MM.1S (cell line): Measurements from ENCODE around the gene PVR.
"Not testable (repeated sequence)": the region's sequence is repeated elsewhere in the genome, so short reads cannot be mapped to it uniquely, and the experiment has no call there.

ENCODE experiments used
- DNase-seq: peaks from one replicate; pipeline ENCODE4 v3.0.0-alpha.2; 2015
- H2AFZ ChIP-seq: fragments of 300-600 bp; sonication (generic); 2 replicates; pipeline ENCODE4 v1.6.0; 2016; ENCODE audit warnings: antibody characterized with exemption, low read length
- H3F3A ChIP-seq: fragments of 300-600 bp; sonication (generic); 2 replicates; pipeline ENCODE4 v1.6.1; 2016; ENCODE audit warnings: mild to moderate bottlenecking, antibody characterized with exemption, low read length, moderate library complexity, mixed read lengths; ENCODE audit not compliant: insufficient read depth
- H3K27ac ChIP-seq: fragments of 300-600 bp; sonication (generic); 2 replicates; pipeline ENCODE4 v1.5.1; 2016; ENCODE audit warnings: mild to moderate bottlenecking, low read length
- H3K27me3 ChIP-seq: fragments of 300-600 bp; sonication (generic); replicated peaks from 2 replicates; pipeline ENCODE4 v1.6.0; 2016; ENCODE audit warnings: low read length; ENCODE audit not compliant: insufficient read depth
- H3K36me3 ChIP-seq: fragments of 300-600 bp; sonication (generic); replicated peaks from 2 replicates; pipeline ENCODE4 v1.6.1; 2016; ENCODE audit warnings: mild to moderate bottlenecking, low read length, mixed read lengths; ENCODE audit not compliant: insufficient read depth
- H3K4me1 ChIP-seq: fragments of 300-600 bp; sonication (generic); 2 replicates; pipeline ENCODE4 v1.6.1; 2016; ENCODE audit warnings: low read length, mixed read lengths
- H3K4me2 ChIP-seq: fragments of 300-600 bp; sonication (generic); 2 replicates; pipeline ENCODE4 v1.6.0; 2016; ENCODE audit warnings: low read depth, low read length
- H3K4me3 ChIP-seq: fragments of 300-600 bp; sonication (generic); 2 replicates; pipeline ENCODE4 v1.5.1; 2016; ENCODE audit warnings: low read length, mixed read lengths
- H3K79me2 ChIP-seq: fragments of 300-600 bp; sonication (generic); 2 replicates; pipeline ENCODE4 v1.6.1; 2016; ENCODE audit warnings: mixed run types, low read length, mixed read lengths
- H3K9ac ChIP-seq: fragments of 300-600 bp; sonication (generic); 2 replicates; pipeline ENCODE4 v1.6.1; 2016; ENCODE audit warnings: low read length, mixed read lengths
- H3K9me2 ChIP-seq: fragments of 300-600 bp; sonication (generic); replicated peaks from 2 replicates; pipeline ENCODE4 v1.6.1; 2016; ENCODE audit warnings: mild to moderate bottlenecking, low read length, mixed read lengths; ENCODE audit not compliant: insufficient read depth
- H3K9me3 ChIP-seq: fragments of 300-600 bp; sonication (generic); replicated peaks from 2 replicates; pipeline ENCODE4 v1.6.1; 2016; ENCODE audit warnings: mild to moderate bottlenecking, low read length, mixed read lengths; ENCODE audit not compliant: insufficient read depth
- H4K20me1 ChIP-seq: fragments of 300-600 bp; sonication (generic); 2 replicates; pipeline ENCODE4 v1.6.1; 2016; ENCODE audit warnings: mild to moderate bottlenecking, low read length, moderate library complexity, mixed read lengths; ENCODE audit not compliant: insufficient read depth
- EZH2 ChIP-seq: fragments of 300-600 bp; sonication (generic); optimal IDR thresholded peaks from 2 replicates; pipeline ENCODE3; 2017; ENCODE audit warnings: low read depth, mild to moderate bottlenecking, antibody characterized with exemption, low read length, mixed read lengths
- EZH2phosphoT487 ChIP-seq: fragments of 300-600 bp; sonication (generic); IDR thresholded peaks from 2 replicates; pipeline ENCODE4 v1.6.1; 2018; ENCODE audit warnings: antibody characterized with exemption, low read length
- TF ChIP-seq, protein P1 (sequence below): fragments of 300-600 bp; sonication (generic); IDR thresholded peaks from 2 replicates; pipeline ENCODE4 v1.5.1; 2016; ENCODE audit warnings: antibody characterized with exemption, low read length, mixed read lengths

PVR gene

DNA sequence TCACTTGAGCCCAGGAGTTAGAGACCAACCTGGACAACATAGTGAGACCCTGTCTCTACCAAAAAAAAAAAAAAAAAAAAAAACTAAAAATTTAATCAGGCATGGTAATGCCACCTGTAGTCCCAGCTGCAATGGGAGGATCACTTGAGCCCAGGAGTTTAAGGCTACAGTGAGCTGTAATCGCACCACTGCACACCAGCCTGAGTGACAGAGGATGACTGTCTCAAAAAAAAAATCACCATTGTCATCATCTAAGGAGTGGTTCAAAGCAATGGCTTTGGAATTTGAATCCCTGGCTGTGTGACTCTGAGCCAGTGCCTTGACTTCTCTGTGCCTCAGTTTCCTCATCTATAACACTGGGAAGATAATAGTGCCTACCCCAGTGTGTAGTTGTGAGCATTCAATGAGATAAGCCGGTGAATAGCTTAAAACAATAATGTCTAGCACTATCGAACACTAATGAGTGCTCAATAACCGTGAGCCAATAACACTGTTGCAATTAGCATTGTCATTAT, 18.8 kb upstream of the PVR start:
- Histone ChIP-seq H3K4me2 (no peak overlapping the region), H3K27ac (no peak overlapping the region), H3K4me3 (no peak overlapping the region)

DNA sequence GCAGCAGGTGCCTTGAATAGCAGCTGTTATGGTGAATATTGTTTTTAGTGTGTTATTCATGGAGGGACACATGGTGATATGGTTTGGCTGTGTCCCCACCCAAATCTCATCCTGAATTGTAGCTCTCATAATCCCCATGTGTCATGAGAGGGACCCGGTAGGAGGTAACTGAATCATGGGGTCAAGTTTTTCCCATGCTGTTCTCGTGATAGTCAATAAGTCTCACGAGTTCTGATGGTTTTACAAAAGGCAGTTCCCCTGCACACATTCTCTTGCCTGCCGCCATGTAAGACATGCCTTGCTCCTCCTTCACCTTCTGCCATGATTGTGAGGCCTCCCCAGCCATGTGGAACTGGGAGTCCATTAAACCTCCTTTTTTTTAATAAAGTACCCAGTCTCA, 18.1 kb upstream of the PVR start:
- not testable (repeated sequence) for H3K4me2 ChIP-seq, H4K20me1 ChIP-seq, H2AFZ ChIP-seq

More for the DNA sequence above, 18.8 kb upstream of the PVR start:
- no peak overlapping the region for H3K9ac ChIP-seq
- no peaks in the 10 kb centered on the region for H3K4me1 ChIP-seq
- H3K27me3 ChIP-seq: peaks cover 3% of the 10 kb centered on the region
- no peaks in the 10 kb centered on the region for H3F3A ChIP-seq
- H3K36me3 ChIP-seq: no peaks in the 10 kb centered on the region
- H2AFZ ChIP-seq: no peak overlapping the region
- H3K9me2 ChIP-seq: no peaks in the 10 kb centered on the region
- no peaks in the 10 kb centered on the region for H3K9me3 ChIP-seq
- no peaks in the 10 kb centered on the region for H4K20me1 ChIP-seq
- H3K79me2 ChIP-seq: no peaks in the 10 kb centered on the region
- TF ChIP-seq EZH2phosphoT487 (no peak), EZH2 (no peak)
- TF ChIP-seq, protein P1, sequence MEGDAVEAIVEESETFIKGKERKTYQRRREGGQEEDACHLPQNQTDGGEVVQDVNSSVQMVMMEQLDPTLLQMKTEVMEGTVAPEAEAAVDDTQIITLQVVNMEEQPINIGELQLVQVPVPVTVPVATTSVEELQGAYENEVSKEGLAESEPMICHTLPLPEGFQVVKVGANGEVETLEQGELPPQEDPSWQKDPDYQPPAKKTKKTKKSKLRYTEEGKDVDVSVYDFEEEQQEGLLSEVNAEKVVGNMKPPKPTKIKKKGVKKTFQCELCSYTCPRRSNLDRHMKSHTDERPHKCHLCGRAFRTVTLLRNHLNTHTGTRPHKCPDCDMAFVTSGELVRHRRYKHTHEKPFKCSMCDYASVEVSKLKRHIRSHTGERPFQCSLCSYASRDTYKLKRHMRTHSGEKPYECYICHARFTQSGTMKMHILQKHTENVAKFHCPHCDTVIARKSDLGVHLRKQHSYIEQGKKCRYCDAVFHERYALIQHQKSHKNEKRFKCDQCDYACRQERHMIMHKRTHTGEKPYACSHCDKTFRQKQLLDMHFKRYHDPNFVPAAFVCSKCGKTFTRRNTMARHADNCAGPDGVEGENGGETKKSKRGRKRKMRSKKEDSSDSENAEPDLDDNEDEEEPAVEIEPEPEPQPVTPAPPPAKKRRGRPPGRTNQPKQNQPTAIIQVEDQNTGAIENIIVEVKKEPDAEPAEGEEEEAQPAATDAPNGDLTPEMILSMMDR: no peak
- DNase-seq: no peak

DNA sequence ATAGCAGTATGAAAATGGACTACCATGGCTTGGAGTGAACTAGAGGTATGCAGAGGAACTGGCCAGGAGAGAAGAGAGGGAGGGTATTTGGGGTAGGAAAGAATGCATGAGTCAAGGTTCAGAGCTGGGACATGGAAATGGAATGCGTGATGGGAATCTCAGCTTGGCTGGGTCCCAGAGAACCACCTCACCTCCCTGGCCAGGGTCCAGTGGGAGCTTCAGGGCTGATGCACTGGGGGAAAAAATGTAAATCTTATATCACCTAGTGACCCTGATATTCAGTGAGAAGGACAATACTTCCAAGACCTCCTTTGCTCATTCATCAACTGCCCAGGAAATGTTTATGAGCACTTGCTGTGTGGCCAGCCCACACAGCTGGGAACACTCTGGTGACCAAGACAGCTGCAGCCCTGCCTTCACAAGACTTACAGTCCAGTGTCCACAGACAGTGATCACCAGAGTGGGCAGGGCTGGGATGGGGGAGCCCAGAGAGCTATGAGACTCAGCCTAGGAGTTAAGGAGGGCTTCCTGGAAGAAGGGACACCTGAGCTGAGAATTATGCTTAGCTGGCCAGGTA, 17.6 kb upstream of the PVR start:
- Histone ChIP-seq H3K79me2 (no peaks in the 10 kb centered on the region), H3K27me3 (no peaks in the 10 kb centered on the region), H3K4me3 (no peak overlapping the region), H3K4me2 (no peak overlapping the region), H3K9me3 (no peaks in the 10 kb centered on the region), H3K9me2 (no peaks in the 10 kb centered on the region), H3K36me3 (no peaks in the 10 kb centered on the region), H4K20me1 (no peaks in the 10 kb centered on the region), H3F3A (no peaks in the 10 kb centered on the region), H2AFZ (no peak overlapping the region), H3K9ac (no peak overlapping the region), H3K4me1 (no peaks in the 10 kb centered on the region), H3K27ac (no peak overlapping the region)
- TF ChIP-seq, protein P1: no peak
- TF ChIP-seq EZH2 (no peak), EZH2phosphoT487 (no peak)
- DNase-seq: no peak

More for the DNA sequence above, 18.1 kb upstream of the PVR start:
- H3F3A ChIP-seq, H3K9me3 ChIP-seq, DNase-seq, H3K4me1 ChIP-seq, H3K79me2 ChIP-seq, H3K27ac ChIP-seq, H3K27me3 ChIP-seq, H3K36me3 ChIP-seq, H3K9ac ChIP-seq, H3K9me2 ChIP-seq, H3K4me3 ChIP-seq: not testable (repeated sequence)

DNA sequence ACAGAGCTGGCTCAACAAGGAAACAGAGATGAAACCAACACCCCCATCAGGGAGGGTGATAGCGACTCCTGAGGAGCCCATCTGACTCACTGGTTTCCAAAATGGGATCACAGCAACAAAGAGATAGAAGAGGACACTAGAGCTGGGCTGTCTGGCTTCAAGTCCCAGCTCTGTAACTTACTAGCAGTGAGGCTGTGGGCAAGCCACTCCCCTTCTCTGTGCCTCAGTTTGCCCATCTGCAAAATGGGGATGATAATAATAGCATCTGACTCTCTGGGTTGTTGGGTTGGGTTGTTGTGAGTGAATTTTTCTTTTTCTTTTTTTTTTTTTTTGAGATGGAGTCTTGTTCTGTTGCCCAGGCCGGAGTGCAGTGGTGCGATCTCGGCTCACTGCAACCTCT, 16.1 kb upstream of the PVR start:
- no peak overlapping the region for H3K9ac ChIP-seq
- H3K9me3 ChIP-seq: no peaks in the 10 kb centered on the region
- H3K4me3 ChIP-seq: no peak overlapping the region
- no peak overlapping the region for H3K4me2 ChIP-seq
- no peaks in the 10 kb centered on the region for H3K27me3 ChIP-seq
- no peaks in the 10 kb centered on the region for H4K20me1 ChIP-seq
- H3K36me3 ChIP-seq: no peaks in the 10 kb centered on the region
- no peak for DNase-seq
- TF ChIP-seq EZH2phosphoT487 (no peak), EZH2 (no peak)
- TF ChIP-seq, protein P1: no peak
- H2AFZ ChIP-seq: no peak overlapping the region
- no peaks in the 10 kb centered on the region for H3K79me2 ChIP-seq
- no peaks in the 10 kb centered on the region for H3K9me2 ChIP-seq
- H3K4me1 ChIP-seq: no peaks in the 10 kb centered on the region
- H3F3A ChIP-seq: no peaks in the 10 kb centered on the region
- no peak overlapping the region for H3K27ac ChIP-seq
